GM19372 (cell line): ENCODE results near the gene SF3B2.
"Not testable (repeated sequence)": the region's sequence is repeated elsewhere in the genome, so short reads cannot be mapped to it uniquely, and the experiment has no call there.

Experiments
- ATAC-seq: cut with Tn5 transposase; IDR thresholded peaks from one replicate; pipeline ENCODE4 v1.9.1; 2021; ENCODE audit warnings: mild to moderate bottlenecking, low read depth, moderate library complexity; ENCODE audit not compliant: unreplicated experiment

SF3B2 gene

DNA sequence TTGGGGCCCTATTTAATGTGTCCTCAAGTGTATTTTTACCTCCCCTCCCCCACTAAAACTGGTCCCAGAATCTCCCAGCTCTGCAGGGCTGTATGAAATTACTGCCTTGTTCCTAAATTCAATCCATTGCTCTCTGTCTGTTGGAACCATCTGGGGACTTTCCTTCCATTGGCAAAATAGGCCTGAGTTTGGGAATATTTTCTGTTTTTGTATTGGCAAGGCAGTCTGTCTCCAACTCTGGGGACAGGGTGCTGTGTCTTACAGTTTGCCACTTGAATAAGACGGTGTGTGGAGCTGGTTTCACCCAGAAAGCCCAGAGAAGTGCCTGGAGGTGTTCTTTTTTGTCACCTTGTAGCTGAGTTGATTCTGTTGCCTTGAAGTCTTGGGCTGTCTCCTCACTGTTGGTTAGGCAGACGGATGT is 19.2 kb downstream of the SF3B2 start:
- no peak for ATAC-seq

DNA sequence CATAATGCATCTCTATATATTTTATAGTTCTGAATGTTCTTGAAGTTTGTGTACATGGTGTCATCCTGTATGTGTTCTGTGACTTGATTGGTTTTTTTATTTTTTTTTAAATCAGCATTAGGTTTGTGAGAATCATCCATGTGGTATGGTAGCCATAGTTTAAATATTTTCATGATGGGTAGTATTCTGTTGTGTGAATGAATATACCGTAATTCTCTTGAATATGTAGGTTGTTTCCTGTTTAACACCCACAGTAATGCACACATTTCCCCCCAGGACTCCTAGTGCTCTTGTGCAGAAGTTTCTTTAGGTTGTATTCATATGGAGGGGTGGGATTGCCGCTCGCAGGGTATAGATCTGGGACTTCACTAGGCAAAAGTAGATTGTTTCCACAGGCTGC is 19.9 kb downstream of the SF3B2 start:
- ATAC-seq, result no peak

DNA sequence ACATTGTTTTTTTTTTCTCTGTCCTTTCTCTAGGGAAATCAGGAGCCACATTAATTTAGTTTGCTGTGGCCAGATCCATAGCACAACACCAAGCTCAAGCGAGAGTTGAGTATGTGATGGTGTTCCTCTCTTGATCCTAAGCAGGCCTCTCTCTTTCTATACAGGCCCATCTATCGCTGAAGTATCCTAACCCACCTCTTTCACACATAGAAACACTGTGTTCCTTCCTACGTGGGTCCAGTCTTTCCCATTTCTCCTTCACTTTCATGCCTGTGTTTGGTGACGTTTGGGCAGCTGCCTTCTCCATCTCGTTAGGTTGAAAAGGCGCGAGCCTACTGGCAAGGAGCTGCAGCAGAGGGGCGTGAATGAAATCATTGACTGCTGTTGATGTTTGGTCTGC is 20.4 kb downstream of the SF3B2 start:
- no peak for ATAC-seq

DNA sequence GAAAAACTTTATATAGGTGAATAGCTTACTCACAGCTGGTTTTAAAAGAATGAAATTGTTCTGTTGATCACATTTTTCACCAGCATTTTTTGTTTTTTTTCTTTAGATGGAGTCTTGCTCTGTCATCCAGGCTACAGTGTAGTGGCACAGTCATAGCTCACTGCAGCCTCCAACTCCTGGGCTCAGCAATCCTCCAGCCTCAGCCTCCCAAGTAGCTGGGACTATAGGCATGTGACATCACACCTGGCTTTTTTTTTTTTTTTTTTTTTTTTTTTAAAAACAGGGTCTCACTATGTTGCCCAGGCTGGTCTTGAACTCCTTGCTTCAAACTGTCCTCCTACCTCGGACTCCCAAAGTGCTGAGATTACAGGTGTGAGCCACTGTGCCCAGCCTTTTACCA is 21.5 kb downstream of the SF3B2 start:
- no peak for ATAC-seq

DNA sequence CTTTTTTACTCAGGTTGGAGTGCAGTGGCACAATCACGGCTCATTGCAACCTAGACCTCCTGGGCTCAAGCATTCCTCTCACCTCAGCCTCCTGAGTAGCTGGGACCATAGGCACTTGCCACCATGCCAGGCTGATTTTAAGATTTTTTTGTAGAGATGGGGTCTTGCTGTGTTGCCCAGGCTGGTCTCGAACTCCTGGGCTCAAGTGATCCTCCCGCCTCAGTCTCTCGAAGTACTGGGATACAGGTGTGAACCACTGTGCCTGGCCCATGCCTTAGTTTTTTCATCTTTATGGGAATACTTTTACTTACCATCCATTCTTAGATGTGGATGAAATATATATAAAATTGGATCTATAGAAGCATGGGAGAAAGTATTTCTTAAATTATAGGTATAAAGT is 23.1 kb downstream of the SF3B2 start:
- no peak for ATAC-seq

DNA sequence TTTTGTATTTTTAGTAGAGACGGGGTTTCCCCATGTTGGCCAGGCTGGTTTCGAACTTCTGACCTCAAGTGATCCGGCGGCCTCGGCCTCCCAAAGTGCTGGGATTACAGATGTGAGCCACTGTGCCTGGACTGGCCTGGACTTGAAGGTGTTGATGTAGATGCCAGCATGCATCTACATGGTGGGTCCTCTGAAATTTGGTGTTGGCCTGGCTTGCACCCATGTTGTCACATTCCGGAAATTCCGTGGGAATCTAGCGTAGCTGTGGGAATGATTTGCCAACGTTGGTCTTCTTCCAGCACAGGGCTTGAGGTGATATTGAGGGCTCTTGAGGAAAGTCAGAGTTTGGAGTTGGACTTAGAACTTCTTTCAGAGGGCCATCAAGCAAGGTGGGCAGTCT is 24.4 kb downstream of the SF3B2 start:
- no peak for ATAC-seq

DNA sequence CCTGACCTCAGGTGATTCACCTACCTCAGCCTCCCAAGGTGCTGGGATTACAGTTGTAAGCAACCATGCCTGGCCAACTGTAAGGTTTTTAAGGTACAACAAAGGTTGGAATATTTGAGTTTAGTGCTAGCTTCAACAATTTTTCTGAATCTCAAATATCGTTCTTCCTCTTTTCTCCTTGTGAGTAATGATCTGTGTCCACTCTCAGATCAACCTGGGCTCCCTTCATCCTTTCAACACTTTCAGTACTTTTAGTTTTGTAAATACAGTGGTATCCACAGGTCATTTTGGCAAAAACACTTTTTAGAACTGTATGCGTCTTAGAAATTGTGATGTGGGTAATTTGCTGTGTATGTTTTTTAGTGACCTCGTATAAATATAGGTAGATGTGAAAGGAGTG is 25.8 kb downstream of the SF3B2 start:
- no peak for ATAC-seq

DNA sequence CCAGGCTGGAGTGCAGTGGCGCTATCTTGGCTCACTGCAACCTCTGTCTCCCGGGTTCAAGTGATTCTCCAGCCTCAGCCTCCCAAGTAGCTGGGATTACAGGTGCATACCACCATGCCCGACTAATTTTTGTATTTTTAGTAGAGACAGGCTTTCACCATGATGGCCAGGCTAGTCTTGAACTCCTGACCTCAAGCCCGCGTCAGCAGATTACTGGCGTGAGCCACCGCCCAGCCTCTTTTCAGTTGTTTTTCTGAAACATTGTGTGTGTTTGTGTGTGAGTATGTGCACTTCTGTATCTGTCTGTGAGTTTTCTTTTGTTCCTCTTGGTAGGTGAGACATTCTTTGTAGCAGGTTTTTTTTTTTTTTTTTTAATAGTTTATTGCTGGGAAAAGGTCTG is 26.8 kb downstream of the SF3B2 start:
- ATAC-seq, result not testable (repeated sequence)

DNA sequence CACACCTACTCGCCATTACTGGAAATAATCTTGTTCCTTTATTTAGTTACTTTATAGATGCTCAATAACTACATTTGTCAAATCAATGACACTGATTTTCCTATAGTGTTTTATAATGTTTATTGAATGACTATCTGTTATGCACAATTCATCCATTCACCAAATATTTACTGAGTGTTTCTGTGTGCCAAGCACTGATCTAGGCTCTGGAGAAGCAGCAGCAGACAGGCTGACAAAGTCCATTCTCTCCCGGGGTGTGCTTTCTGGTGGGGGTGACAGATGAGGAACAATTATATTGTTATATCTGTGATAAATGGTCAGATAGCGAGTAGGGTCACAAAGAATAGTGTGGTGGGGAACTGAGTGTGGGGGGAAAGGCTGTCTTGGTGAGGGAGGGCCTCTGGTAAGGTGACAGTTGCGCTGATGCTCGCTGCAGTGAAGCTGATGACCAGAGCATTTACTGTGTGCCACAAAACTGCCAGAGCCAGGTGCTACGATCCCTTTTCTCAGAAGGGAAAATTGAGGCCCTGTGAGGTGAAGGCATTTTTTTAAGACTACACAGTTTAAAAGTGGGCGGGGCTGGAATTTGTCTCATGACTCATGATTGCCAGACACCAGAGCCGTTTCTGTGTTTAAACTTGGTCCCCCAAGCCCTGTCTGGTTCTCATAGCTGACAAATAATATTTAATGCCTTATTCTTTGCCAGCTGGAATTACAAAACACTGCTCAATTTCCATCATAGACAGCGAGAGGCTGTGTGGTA is 28.1 kb downstream of the SF3B2 start:
- no peak for ATAC-seq

DNA sequence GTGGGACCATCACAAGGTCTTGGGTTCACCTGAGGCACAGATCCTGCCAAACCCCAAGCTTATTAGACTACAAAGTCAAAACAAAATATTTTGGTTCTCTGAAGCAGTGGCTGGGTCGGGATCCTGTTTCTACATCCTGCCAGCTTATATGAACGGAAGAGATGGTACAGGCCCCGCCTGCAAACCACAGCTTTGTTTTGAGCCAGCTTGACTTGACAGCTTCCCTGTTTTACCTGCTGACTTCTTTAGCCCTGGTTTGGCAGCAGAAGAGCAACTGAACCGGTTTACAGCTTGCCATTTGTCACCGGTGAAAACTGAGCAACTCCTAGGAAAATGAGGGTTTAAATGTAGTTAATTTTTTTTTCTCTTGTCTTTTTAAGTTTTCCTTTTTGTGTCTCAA is 29.3 kb downstream of the SF3B2 start:
- ATAC-seq, result no peak

DNA sequence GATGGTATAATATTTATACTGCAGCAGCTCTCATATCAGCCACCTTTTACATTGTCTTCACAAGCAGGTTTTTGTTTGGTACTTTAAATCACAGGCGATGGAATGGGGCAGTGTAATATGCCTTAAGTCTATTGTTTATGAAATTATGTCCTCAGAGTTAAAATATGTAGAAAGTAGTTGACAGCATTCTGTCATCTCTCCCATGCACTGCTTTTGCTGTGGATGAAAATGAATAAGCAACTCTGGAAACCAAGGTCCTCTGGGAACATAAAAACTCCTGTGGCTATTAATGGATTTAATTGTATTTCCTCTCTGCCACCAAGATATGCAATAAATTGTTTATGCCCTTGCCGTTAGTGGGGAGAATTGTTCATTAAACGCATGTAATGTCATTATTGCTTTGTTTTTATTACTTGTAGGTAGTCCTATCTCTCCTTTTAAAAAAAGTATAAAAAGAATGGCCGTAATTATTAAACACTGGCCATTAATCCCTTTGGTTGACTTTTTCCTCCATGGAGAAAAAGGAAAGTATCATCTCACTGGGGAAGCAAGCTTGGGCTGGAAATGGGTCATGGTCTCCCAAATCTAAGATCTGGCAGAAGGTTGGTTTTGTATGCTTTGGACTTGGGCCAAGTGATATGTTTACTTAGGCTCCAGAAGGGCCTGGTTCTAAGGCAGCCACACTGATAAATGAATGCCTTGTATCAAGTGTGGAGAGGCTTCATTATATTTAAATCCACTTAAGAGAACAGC is 31.0 kb downstream of the SF3B2 start:
- ATAC-seq, result no peak

DNA sequence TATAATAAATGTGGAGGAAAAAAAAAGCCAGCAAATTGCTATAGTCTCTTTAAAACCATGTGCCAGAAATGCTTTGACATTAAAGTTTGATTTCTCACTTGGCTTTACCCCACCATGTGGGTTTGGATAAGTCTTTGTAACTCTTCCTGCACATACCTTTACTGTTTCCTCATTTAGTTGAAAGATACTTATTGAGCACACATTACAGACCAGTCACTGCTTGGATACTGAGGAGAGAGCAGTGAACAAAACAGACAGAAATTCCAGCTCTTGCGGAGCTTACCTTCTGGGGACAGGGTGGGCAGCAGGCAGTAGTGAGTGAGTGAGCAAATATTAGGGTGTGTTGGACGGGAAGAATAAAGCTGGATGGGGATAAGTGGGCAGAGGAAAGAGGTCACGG is 31.6 kb downstream of the SF3B2 start:
- ATAC-seq, result no peak

DNA sequence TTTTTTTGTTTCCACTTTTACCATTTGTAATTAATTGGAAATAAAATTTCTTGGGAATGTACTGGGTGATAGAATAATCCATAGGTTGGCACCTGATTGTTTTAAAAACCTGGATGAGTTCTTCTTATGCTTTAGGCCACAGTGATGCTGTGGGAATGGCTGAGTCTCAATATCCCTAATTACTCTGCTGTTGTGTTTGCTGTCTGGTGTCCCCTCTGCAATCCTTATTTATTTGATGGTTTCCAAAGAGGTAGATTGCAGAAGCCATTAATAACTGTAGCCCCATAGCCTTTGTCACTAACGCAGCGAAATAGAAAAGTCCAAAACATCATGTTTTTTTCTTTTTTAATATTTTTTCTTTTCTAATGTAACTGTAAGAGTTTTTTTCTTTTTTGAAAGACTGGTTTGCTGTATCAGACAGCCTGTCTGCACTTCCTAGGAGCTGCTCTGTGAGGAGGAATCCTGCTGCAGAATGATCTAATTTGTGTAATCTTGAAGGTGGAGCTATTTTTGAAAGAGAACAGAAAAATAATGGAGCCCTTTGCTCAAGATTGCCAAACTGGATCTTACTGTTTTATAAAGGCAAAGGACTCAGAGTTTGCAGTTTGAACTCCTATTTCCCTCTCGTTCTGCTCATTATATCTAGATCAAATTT is 32.8 kb downstream of the SF3B2 start:
- no peak for ATAC-seq

DNA sequence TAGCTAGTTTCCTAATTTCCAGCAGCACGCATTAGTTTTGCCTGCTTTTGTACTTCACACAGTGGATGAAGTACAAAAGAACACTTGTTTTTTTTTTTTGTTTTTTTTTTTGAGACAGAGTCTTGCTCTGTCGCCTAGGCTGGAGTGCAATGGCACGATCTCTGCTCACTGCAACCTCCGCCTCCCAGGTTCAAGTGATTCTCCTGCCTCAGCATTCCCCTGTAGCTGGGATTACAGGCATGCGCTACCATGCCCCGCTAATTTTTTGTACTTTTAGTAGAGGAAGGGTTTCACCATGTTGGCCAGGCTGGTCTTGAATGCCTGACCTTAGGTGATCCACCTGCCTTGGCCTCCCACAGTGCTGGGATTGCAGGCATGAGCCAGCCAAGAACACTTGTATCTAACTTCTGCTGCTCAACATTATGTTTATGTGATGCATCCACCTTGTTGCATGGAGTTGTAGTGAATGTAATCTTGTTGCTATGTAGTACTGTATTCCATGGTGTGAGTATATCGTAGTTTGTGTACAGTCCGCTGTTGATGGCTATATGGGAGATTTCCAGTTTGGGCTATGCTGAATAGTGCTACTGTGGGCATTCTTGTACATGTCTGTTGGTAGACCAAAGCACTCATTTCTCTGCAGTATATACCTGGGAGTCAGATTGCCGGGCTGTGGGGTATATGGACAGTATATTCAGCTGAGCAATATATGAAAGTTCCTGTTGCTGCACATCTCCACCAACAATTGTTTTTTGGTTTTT is 35.2 kb downstream of the SF3B2 start:
- ATAC-seq, result no peak

DNA sequence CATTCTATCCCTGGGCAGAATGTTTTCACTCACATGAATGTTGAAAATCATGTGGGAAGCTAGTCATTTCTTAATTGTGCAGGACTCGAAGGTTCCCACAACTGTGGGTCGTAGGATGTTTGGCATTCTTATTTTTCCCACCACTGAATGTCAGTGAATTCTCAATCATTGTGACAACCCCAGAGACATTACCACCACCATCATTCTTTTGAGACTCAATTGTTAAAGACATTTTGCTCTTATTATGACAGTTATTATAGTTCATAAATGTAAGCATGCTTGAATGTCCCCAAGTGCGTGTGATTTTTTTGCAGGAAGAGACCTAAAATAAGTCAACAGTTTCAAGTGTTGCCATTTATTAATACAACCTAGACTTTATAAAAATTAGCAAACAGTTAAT is 36.9 kb downstream of the SF3B2 start:
- no peak for ATAC-seq

DNA sequence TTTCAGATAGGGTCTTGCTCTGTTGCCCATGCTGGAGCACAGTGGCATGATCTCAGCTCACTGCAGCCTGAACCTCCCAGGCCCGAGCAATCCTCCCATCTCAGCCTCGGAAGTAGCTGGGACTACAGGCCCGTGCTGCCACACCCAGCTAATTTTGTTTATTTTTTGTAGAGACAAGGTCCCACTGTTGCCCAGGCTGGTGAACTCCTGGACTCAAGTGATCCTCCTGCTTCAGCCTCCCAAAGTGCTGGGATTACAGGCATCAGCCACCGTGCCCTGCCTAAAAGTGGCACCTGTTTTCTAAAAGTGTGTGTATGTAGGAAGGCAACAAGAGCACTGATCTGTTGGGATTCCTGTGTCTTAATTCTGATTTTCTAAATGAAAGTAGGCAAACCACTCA is 38.1 kb downstream of the SF3B2 start:
- ATAC-seq, result no peak

DNA sequence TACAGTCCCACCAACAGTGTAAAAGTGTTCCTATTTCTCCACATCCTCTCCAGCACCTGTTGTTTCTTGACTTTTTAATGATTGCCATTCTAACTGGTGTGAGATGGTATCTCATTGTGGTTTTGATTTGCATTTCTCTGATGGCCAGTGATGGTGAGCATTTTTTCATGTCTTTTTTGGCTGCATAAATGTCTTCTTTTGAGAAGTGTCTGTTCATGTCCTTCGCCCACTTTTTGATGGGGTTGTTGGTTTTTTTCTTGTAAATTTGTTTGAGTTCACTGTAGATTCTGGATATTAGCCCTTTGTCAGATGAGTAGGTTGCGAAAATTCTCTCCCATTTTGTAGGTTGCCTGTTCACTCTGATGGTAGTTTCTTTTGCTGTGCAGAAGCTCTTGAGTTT is 40.0 kb downstream of the SF3B2 start:
- not testable (repeated sequence) for ATAC-seq

DNA sequence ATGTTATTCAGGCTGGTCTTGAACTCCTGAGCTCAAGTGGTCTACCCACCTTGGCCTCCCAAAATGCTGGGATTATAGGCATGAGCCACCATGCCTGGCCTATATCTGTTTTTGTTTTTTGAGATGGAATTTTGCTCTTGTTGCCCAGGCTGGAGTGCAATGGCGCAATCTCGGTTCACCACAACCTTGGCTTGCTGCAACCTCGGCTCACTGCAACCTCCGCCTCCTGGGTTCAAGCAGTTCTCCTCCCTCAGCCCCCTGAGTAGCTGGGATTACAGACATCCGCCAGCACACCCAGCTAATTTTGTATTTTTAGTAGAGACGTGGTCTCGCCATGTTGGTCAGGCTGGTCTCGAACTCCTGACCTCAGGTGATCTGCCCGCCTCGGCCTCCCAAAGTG is 47.6 kb downstream of the SF3B2 start:
- ATAC-seq, result not testable (repeated sequence)

DNA sequence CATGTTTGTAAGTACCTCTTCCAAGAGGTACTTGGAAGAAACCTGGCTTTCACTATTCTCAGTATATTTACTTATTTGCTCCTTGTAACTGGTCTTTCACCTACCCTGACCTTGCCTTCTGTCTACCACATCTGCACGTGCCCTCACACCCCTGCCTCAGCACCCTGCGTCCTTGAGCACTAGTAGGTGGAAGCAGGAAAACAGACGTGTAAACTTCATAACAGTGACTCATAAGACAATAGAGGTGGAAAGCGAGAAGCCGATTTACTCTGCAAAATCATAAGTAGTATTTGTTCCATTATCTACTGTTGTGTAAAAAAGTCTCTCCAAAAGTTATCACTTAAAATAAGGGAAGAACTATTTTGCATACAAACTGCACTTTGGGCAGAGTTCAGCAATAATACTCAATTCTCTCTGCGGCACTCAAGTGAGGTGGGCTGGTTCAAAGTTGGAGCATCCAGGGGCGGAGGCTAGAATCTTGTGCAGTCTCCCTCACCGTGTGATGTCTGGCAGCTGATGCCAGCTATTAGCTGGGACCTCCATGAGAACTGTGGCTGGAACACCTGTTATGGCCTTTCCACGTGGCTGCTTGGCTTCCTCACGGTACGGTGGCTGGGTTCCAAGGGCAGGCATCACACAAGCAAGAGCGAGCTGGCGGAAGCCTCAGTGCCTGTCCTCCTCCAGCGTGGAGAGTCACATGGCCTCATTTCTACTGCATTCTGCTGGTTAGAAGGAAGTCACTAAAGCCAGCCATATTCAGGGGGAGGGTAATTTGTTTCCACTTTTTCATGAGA is 48.3 kb downstream of the SF3B2 start:
- no peak for ATAC-seq

DNA sequence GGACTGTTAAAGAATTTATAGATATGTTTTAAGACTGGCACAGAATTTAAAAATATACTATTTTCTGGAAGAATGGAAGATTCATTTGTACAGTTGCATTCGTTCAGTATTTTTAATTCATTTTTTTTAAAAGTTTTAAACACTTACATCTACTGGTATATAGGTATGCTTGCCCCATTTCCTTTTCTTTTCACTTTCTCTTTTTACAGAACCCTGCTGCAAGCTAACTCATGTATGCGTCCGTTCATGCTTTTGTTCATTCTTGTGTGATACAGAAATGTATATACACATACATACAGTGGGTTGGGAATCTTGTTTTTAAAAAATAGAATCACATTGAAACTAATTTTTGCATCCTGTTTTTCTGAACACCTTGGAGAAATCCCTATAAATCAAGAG is 48.9 kb downstream of the SF3B2 start:
- ATAC-seq, result no peak
